ENCODE measurements around the gene LAD1.

The LAD1 gene

DNA sequence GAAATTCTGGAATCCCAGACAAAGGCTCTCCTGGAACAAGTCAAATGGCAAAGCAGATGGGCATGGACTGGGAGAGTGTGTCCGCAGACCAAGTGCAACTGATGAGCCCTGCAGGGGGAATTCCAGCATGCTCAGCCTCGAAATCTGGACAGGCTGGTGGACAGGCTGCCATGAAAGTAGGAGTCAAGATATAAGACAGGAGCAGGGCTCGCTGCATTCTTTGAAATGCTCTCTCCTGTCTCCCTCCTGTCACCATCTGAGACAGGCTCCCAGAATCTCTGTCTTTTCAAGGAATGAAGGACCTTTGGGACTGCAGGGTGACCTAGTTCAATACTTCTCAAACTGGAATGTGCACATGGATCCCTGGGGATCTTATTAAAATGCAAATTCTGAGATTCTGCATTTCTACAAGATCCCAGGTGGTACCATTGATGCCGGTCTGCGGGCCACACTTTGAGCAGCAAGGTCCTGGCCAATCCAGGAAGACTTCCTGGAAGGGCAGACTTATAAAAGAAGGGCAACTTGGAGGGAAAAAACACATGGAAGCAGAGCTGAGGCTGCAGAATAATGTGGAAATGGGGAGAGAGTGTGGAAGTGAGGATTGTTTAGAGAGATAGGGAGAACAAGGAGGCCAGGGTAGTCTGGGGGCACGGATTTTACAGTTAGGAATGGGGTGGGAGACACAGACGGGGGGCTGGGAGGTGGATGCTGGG, 51.5 kb downstream of the LAD1 start:
- DNase-seq (ENCODE audit: low read depth): no peak

DNA sequence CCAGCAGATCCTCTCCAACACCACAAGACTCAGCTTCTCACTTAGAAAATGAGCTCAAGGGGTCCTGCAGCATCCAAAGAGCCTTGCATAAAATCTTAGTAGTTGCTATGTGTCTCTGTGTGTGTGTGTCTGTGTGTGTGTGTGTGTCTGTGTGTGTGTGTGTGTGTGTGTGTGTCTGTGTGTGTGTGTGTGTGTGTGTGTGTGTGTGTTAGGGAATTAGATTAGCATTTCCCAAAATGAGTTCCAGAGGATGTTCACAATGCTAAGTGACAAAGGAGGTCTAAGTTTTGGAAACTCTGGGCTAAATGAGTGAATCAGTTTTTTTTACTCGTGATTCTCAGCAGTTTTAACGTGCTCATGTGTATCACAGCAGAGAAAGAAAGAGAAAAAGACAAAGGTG, 52.1 kb downstream of the LAD1 start:
- DNase-seq (ENCODE audit: low read depth): no peak

DNA sequence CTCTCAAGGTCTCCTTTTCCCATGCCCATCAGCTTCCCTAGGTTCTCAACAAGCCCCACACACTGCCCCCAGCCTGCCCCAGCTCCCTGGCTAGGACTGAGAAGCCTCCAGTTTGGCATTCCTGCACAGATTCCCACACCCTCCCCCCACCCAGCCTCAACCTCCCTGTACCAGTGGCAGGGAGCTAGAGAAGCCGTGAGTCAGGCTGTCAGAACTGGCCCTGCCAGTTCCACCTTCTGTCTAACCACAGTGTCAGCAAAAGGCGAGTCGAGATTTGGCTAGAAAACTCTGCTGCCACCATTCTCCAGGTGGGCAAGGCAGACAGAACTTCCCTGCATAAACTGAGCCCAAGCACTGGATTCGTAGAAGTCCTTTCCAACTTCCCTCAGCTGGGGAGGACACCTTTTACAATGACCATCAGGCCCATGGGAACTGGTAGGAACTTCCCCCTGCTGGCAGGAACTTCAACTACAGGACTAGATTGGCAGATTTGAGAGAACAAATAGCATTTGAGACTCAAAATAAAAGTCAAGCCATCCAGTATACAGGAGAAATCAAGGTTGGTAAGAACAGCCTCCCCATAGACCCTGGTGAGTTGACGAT, 52.7 kb downstream of the LAD1 start:
- DNase-seq (ENCODE audit: low read depth): no peak

DNA sequence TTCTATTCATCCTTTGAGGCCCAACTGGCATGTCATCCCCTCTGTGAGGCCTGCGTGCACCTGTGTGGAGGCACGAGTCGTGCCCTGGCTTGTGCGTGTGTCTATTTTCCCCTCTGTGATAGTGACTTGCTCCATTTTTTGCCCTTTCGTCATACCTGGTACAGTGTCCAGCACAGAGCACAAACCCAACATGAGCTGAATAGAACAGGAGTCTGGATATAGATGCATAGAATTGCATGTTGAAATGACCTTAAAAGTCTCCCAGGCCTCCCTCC, 54.1 kb downstream of the LAD1 start:
- DNase-seq (ENCODE audit: low read depth): no peak

DNA sequence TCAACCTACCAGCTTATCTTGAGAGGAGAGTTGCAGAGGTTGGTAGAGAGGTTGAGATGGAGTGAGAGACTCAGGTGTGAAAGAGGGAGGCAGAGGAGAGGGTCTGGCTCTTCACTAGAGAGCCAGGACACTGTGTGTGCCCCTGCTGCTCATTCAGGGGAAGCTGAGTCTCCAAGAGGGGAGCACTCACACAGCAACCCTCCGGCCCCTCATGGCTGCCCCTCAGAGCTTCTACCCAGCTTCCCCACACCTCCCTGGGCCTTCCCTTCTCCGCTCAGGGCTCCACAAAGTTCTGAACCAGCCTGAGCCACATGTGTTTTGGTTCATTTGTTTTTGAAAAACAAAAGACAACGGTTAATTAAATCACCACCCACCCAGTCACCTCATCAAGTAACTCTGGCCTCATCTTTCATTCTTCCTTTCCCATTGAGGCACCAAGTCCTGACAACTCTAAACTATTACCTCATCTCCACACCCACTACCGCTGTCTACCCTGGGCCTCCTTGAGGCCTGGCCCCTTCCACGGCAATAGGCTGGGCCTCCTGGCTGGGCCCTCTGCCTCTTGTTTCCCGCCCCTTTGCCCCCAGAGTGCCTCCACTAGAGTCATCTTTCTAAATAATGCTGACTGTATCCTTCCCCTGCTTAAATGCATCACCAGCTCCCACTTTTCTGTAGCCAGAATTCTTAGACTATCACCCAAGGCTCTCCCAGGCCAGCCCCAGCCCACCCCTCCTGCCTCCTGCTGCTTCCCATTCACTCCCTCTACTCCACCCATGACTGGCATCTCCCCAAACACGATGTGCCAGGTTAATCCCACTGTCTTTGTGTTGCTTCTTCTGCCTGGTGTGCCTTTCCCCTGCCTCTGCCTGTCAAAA, 54.7 kb downstream of the LAD1 start:
- DNase-seq (ENCODE audit: low read depth): no peak

DNA sequence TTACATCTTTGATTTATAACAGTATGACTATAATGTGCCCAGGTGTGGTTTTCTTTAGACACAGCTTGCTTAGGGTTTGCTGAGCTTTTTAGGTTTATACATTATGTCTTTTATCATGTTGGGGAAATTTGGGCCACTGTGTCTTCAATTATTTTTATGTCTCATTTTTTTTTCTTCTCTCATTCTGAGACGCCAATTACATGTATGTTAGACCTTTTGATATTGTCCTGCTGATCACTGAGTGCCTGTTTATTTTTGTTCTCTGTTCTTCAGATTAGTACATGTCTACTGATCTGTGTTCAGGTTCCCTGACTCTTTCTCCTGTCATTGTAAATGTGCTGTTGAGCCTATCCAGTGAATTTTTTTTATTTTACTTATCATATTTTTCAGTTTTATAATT, 57.7 kb downstream of the LAD1 start:
- no peak for DNase-seq (ENCODE audit: low read depth)

DNA sequence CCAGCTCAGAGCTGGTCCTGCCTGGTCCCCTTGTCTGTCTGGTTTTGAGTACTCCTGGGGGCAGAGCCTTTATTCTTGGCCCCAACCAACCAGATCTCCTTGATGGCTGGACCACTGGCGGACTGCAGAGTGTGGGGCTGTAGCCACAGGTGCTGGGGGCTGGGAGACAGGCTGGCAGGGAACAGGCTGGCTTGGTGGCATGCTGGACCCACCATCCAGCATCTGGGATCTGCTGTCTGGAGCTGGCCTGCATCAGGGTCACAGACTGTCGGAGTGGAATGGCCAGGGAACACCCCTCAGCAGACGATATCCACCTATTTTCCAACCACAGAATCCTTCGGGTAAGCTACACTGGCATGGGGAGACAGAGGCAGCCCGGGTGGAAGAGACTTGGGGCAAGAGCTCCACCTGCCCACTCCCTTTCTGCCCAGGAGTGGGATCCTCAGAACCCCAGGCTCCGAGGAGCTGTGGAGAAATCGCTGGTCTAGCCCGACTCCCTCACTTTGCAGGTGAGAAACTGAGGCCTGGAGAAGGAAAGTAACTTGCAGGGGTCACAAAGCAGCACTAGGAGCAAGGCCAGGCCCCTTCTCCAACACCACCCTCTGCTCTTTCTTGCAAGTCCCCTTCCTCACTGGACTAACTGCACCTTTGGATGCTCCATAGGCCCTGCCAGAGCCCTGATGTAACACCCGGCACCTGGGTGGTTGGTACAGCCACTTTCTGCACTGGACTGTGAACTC, 62.2 kb downstream of the LAD1 start:
- no peak for DNase-seq (ENCODE audit: low read depth)

DNA sequence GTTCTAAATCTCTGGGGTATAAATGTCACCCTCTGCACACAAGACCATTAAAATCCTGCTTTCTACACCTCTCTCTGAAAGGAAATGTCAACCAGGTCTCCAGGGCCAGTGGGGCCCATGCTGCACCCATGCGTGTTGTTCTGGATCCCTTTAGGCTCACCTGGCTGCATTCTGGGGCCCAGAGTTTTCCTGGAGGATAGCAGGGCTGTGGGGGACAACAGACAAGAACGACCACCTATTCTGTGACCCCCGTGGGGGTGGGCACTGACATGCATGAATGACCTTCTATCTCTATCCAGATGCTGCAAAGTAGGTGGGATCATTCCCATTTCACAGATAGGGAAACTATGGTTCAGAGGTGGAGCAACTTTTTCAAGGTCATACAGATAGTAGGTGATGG, 63.2 kb downstream of the LAD1 start:
- DNase-seq (ENCODE audit: low read depth): no peak

DNA sequence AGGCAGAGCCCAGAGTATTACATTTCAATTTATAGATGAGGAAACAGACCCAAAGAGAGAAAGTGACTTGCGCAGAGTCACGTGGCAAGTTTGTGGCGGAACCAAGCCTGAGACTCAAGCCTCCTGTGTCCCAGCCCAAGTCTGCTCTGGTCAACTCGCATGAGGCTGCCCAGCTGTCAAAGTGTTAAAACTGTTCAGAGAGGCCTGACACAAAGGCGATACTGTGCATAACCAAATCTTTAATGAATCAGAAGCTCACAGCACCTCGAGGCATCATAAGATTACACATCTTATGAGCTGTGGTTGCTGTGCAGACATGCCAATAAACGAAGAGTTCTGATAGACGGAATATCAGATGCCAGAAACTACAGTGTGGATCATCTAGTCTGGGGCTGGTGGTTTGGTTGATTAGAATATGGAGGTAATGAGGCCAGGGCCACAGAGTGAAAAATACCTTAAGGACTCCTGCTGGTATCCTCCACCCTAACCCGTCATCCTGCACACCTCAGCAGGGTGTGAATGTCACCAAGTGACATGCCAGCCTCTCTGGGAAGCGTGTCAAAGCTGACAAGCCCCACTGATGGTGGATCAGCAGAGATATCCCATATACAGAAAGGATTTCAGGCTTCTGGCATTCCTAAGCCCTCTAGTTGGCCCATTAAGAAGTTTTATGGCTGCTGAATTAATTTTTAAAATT, 63.8 kb downstream of the LAD1 start:
- no peak for DNase-seq (ENCODE audit: low read depth)

DNA sequence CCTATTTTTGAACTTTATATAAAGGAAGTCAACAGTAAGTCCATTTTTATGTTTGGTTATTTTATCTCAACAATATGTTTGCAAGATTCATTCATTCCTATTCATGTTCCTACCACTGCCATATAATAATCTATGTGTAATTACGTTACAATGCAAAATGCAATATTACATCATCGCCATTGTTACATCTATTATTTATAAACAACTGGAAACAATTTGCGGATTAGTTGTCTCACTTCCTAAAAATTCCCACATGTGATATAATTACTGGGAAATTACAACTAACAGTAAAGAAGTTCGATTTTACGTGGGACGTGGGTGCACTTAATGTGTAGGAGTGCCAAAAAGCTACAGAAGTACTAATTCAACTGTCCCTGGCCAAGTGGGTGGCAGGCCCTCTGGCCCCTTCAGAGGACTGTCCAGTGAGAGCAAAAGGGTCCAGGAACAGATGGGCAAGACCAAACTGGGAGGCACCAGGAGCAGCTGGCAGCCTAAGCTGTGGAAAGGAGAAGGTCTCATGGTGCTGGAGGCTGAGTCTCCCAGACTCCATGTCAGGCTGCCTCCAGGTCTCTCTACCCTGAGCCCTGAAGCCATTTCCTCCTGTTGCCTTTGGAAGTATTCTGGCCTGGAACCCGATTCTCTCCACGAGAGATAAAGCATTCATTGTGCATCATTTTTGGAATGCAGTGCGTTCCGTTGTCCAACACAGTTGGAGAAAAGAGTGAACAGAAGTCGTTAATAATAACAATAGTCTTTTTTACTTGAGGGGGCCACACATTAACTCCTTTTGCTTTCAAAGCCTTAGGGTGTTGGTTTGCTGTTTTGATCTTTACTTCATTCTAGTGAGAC, 64.6 kb downstream of the LAD1 start:
- DNase-seq (ENCODE audit: low read depth): no peak

DNA sequence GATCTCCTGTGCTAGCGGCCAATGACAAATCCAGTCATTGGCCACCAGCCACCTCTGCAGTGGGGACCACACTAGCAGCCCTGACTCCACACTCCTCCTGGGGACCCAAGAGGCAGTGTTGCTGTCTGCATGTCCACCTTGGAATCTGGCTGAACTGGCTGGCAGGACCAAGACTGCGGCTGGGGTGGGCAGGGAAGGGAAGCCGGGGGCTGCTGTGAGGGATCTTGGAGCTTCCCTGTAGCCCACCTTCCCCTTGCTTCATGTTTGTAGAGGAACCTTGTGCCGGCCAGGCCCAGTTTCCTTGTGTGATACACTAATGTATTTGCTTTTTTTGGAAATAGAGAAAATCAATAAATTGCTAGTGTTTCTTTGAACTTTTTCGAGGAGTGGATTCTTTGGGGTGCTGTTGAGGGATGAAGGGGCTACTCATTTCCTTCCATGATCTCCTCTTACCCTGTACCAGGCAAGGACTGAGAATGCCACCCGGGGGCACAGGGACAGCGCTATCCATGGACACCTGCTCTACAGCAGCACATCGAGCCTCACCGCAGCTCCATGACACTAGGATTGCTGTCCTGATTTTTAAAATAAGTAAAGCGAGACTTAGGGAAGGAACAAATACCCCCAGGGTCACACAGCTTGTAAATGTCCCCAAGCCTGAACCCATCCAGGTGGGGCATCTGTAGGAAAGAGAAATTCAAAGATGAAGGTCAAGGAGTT, 66.3 kb downstream of the LAD1 start:
- no peak for DNase-seq (ENCODE audit: low read depth)

DNA sequence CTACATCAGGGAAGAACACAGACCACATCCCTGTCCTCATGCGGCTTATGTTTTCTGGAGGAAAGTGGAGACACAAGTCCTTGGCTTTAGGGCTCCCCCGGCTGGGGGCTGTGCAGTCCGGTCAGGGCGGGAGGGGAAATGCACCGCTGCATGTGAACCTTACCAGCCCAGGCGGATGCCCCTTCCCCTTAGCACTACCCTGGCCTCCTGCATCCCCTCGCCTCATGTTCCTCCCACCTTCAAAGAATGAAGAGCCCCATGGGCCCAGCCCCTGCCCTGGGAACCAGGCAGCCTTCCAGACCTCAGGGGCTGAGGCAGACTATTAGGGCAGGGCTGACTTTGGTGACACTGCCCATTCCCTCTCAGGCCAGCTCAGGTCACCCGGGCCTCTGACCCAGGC, 67.1 kb downstream of the LAD1 start:
- no peak for DNase-seq (ENCODE audit: low read depth)

DNA sequence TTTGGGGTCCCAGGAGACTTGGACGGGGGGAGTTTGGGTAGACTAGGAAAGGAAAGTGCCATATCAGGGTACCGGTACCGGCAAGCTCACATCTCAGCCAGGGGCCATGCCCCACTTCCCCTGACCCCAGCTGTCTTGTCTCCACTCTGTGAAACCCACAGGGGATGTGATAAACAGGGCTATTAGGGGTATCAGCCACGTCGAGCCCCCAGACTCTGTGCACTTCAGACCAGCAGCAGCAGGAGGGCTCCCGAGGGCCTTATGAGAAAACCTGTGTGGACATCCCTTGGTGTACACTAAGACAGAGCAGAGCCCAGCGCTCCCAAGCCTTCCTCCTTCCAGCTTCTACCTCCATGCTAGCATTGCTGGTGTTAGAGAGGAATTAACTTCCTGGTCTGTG, 68.0 kb downstream of the LAD1 start:
- no peak for DNase-seq (ENCODE audit: low read depth)
